Vagina (tissue), 2 donors: Measurements from ENCODE around the gene ASTN1. TPM values are rescaled to one million over a fixed set of nuclear protein-coding genes. Genes with fewer than 3 reads are reported as not detected.

Experiments
- DNase-seq, 2 donors: peaks; one replicate each; pipeline ENCODE4 v3.0.0-alpha.2; 2017; ENCODE audit errors: extremely low spot score in 2 of 2
- H3K27ac ChIP-seq: fragments of 200-600 bp; sonication (generic); one replicate; pipeline ENCODE4 v1.5.1; 2019
- H3K27me3 ChIP-seq: fragments of 200-600 bp; sonication (generic); one replicate; pipeline ENCODE4 v1.5.1; 2019
- H3K36me3 ChIP-seq, 2 donors: fragments of 200-600 bp; sonication (generic); one replicate each; pipeline ENCODE4 v1.5.1; 2017 to 2019
- H3K4me1 ChIP-seq: fragments of 200-600 bp; sonication (generic); one replicate; pipeline ENCODE4 v1.5.1; 2019
- H3K4me3 ChIP-seq, 2 donors: fragments of 200-600 bp; sonication (generic); 1 replicate in 1 of 2; 2 replicates in 1 of 2; pipeline ENCODE4 v1.5.1; 2016 to 2019
- H3K9me3 ChIP-seq: fragments of 200-600 bp; sonication (generic); one replicate; pipeline ENCODE4 v1.5.1; 2019
- CTCF ChIP-seq, 3 experiments: fragments of 450-650 bp in 2 of 3; fragments of 200-600 bp in 1 of 3; sonication (generic) in 1 of 3; IDR thresholded peaks; one replicate each; pipeline ENCODE4 v1.5.1; 2017 to 2019; ENCODE audit warnings: antibody characterized with exemption in 3 of 3, mild to moderate bottlenecking in 2 of 3, moderate library complexity in 2 of 3
- POLR2A ChIP-seq, 2 donors: fragments of 450-650 bp; IDR thresholded peaks; one replicate each; pipeline ENCODE4 v1.6.1; 2017; ENCODE audit warnings: antibody characterized with exemption in 2 of 2, mild to moderate bottlenecking in 2 of 2, moderate library complexity in 2 of 2
- POLR2AphosphoS5 ChIP-seq, 2 donors: sonication (generic); formaldehyde crosslinking; IDR thresholded peaks; one replicate each; pipeline ENCODE4 v1.9.0; 2017; ENCODE audit warnings: antibody characterized with exemption in 2 of 2, mild to moderate bottlenecking in 2 of 2, low read depth in 1 of 2; ENCODE audit not compliant: insufficient read depth in 1 of 2
- intact Hi-C: fragments of 100-400 bp; cut with DNase I; formaldehyde crosslinking; loops from one replicate; pipeline ENCODE4 v1.15.1; 2023
- total RNA-seq: library from RNA; depleted of rRNA; stranded (reverse); fragments of >200 nt; gene quantifications from one replicate; pipeline ENCODE4 v1.2.3, GENCODE V29; 2016

The ASTN1 gene
- total RNA-seq, 1 donor from 2014 or later: 4.2 TPM

- H3K27ac ChIP-seq: no peak overlapping the region
- intact Hi-C loops: no loop called here
- DNase-seq: no peak
- TF ChIP-seq POLR2AphosphoS5 (IDR thresholded peaks at IDR 0.05; ENCODE audit: insufficient read depth in 1 of 2, low read depth in 1 of 2): no peak
- no peak for TF ChIP-seq POLR2A (IDR thresholded peaks at IDR 0.05)
- no peak for TF ChIP-seq CTCF (IDR thresholded peaks at IDR 0.05)
- H3K27me3 ChIP-seq: no peaks in the 10 kb centered on the region
- no peak overlapping the region for H3K4me3 ChIP-seq
- H3K36me3 ChIP-seq: no peaks in the 10 kb centered on the region
- H3K4me1 ChIP-seq: no peaks in the 10 kb centered on the region
- no peaks in the 10 kb centered on the region for H3K9me3 ChIP-seq
Observed at GRCh38 chr1:176987016-176987415, 177.5 kb downstream of the ASTN1 start.

- H3K4me1 ChIP-seq: no peaks in the 10 kb centered on the region
- no peak for DNase-seq
- H3K27me3 ChIP-seq: no peaks in the 10 kb centered on the region
- H3K4me3 ChIP-seq: no peak overlapping the region
- H3K9me3 ChIP-seq: no peaks in the 10 kb centered on the region
- intact Hi-C loops: no loop called here
- H3K27ac ChIP-seq: no peak overlapping the region
- H3K36me3 ChIP-seq: no peaks in the 10 kb centered on the region
- TF ChIP-seq POLR2AphosphoS5 (IDR thresholded peaks at IDR 0.05; ENCODE audit: insufficient read depth in 1 of 2, low read depth in 1 of 2) (no peak), CTCF (IDR thresholded peaks at IDR 0.05) (no peak), POLR2A (IDR thresholded peaks at IDR 0.05) (no peak)
Observed at GRCh38 chr1:176983731-176984130, 180.8 kb downstream of the ASTN1 start.

- Histone ChIP-seq H3K27me3 (no peaks in the 10 kb centered on the region), H3K36me3 (no peaks in the 10 kb centered on the region), H3K4me1 (no peaks in the 10 kb centered on the region), H3K27ac (no peak overlapping the region), H3K4me3 (no peak overlapping the region), H3K9me3 (no peaks in the 10 kb centered on the region)
- TF ChIP-seq CTCF (IDR thresholded peaks at IDR 0.05) (no peak), POLR2A (IDR thresholded peaks at IDR 0.05) (no peak), POLR2AphosphoS5 (IDR thresholded peaks at IDR 0.05; ENCODE audit: insufficient read depth in 1 of 2, low read depth in 1 of 2) (no peak)
- no peak for DNase-seq
- intact Hi-C loops: no loop called here
Observed at GRCh38 chr1:176976771-176977170, 187.7 kb downstream of the ASTN1 start.

GRCh38 chr1:176976225-176976624 lies 188.3 kb downstream of the ASTN1 start:
- no peak for DNase-seq
- H3K27me3 ChIP-seq: no peaks in the 10 kb centered on the region
- TF ChIP-seq CTCF (IDR thresholded peaks at IDR 0.05) (no peak), POLR2A (IDR thresholded peaks at IDR 0.05) (no peak), POLR2AphosphoS5 (IDR thresholded peaks at IDR 0.05; ENCODE audit: insufficient read depth in 1 of 2, low read depth in 1 of 2) (no peak)
- no peak overlapping the region for H3K4me3 ChIP-seq
- no peak overlapping the region for H3K27ac ChIP-seq
- no peaks in the 10 kb centered on the region for H3K4me1 ChIP-seq
- no peaks in the 10 kb centered on the region for H3K9me3 ChIP-seq
- intact Hi-C loops: no loop called here
- no peaks in the 10 kb centered on the region for H3K36me3 ChIP-seq

GRCh38 chr1:176964687-176965086 lies 199.8 kb downstream of the ASTN1 start:
- DNase-seq: peak in 1 of 2 donors; percentile 67
- intact Hi-C loops: no loop called here
- Histone ChIP-seq H3K4me1 (no peaks in the 10 kb centered on the region), H3K27ac (no peak overlapping the region), H3K27me3 (no peaks in the 10 kb centered on the region), H3K36me3 (no peaks in the 10 kb centered on the region), H3K4me3 (no peak overlapping the region), H3K9me3 (no peaks in the 10 kb centered on the region)
- TF ChIP-seq POLR2A (IDR thresholded peaks at IDR 0.05) (no peak), CTCF (IDR thresholded peaks at IDR 0.05) (no peak), POLR2AphosphoS5 (IDR thresholded peaks at IDR 0.05; ENCODE audit: insufficient read depth in 1 of 2, low read depth in 1 of 2) (no peak)
